Uterus (tissue), 4 donors: Measurements from ENCODE around the gene PA2G4. TPM values are rescaled to one million over a fixed set of nuclear protein-coding genes. Genes with fewer than 3 reads are reported as not detected.
"Not testable (repeated sequence)": the region's sequence is repeated elsewhere in the genome, so short reads cannot be mapped to it uniquely, and the experiment has no call there.

Experiments
- DNase-seq, 2 donors: peaks; one replicate each; pipeline ENCODE4 v3.0.0-alpha.2; 2019 to 2020
- H3K27ac ChIP-seq, 2 donors: fragments of 200-600 bp; sonication (generic); 1 replicate in 1 of 2; 2 replicates in 1 of 2; pipeline ENCODE4 v1.5.1; 2016 to 2018
- H3K27me3 ChIP-seq, 2 donors: fragments of 200-600 bp; sonication (generic); one replicate each; pipeline ENCODE4 v1.5.1; 2018 to 2019; ENCODE audit warnings: control low read depth in 1 of 2
- H3K36me3 ChIP-seq, 2 donors: fragments of 200-600 bp; sonication (generic); one replicate each; pipeline ENCODE4 v1.5.1; 2019; ENCODE audit warnings: control low read depth in 1 of 2
- H3K4me1 ChIP-seq, 2 donors: fragments of 200-600 bp; sonication (generic); one replicate each; pipeline ENCODE4 v1.5.1; 2018 to 2019; ENCODE audit warnings: control low read depth in 1 of 2
- H3K4me3 ChIP-seq, 2 donors: fragments of 200-600 bp; sonication (generic); 1 replicate in 1 of 2; 2 replicates in 1 of 2; pipeline ENCODE4 v1.5.1; 2018 to 2019; ENCODE audit warnings: mild to moderate bottlenecking in 1 of 2
- H3K9me3 ChIP-seq, 2 donors: fragments of 200-600 bp; sonication (generic); one replicate each; pipeline ENCODE4 v1.5.1; 2019; ENCODE audit warnings: control low read depth in 1 of 2
- CTCF ChIP-seq, 4 experiments: fragments of 200-600 bp in 2 of 4; fragments of 450-650 bp in 2 of 4; sonication (generic) in 2 of 4; IDR thresholded peaks; one replicate each; pipeline ENCODE4 v1.5.1; 2016 to 2019; ENCODE audit warnings: antibody characterized with exemption in 4 of 4, mild to moderate bottlenecking in 2 of 4, moderate library complexity in 1 of 4
- POLR2A ChIP-seq, 2 donors: fragments of 450-650 bp; IDR thresholded peaks; one replicate each; pipeline ENCODE4 v1.6.1; 2016; ENCODE audit warnings: antibody characterized with exemption in 2 of 2, mild to moderate bottlenecking in 1 of 2, moderate library complexity in 1 of 2
- intact Hi-C: fragments of 100-400 bp; cut with DNase I; formaldehyde crosslinking; loops from one replicate; pipeline ENCODE4 v1.15.1; 2023; ENCODE audit warnings: low total_unique reads
- total RNA-seq, 4 donors: library from RNA; depleted of rRNA in 3 of 4; stranded (reverse); fragments of >200 nt in 3 of 4; gene quantifications; one replicate each; pipeline versions ENCODE4 v1.1.0 to v1.2.4, GENCODE V29; 2014 to 2023
- donor health status: DM: yes; HTN: yes; CAD: no.

PA2G4 gene
- total RNA-seq, 4 donors from 2014 or later: 64.4 to 120 (median 81.0) TPM

- Histone ChIP-seq H3K9me3 (no peaks in the 10 kb centered on the region), H3K27me3 (no peaks in the 10 kb centered on the region), H3K4me3 (no peak overlapping the region), H3K27ac (no peak overlapping the region), H3K4me1 (no peaks in the 10 kb centered on the region), H3K36me3 (no peaks in the 10 kb centered on the region)
- TF ChIP-seq CTCF (IDR thresholded peaks at IDR 0.05) (no peak), POLR2A (IDR thresholded peaks at IDR 0.05) (no peak)
- no peak for DNase-seq
- intact Hi-C loops: no loop called here
Observed at GRCh38 chr12:56074396-56074795, 30.0 kb upstream of the PA2G4 start.

GRCh38 chr12:56077966-56078365 lies 26.4 kb upstream of the PA2G4 start:
- H3K27me3 ChIP-seq, H3K9me3 ChIP-seq, H3K36me3 ChIP-seq, H3K4me3 ChIP-seq, intact Hi-C loops, DNase-seq, H3K4me1 ChIP-seq, H3K27ac ChIP-seq: not testable (repeated sequence)

GRCh38 chr12:56078427-56078826 lies 25.9 kb upstream of the PA2G4 start:
- Histone ChIP-seq H3K27me3 (no peaks in the 10 kb centered on the region), H3K27ac (peak overlapping the region; percentile 73 to 81), H3K36me3 (no peaks in the 10 kb centered on the region), H3K4me1 (peaks cover 0 to 4% of the 10 kb centered on the region in 2 donors), H3K9me3 (no peaks in the 10 kb centered on the region), H3K4me3 (no peak overlapping the region)
- DNase-seq: no peak
- intact Hi-C loops: no loop called here
- TF ChIP-seq POLR2A (IDR thresholded peaks at IDR 0.05): no peak
- no peak for TF ChIP-seq CTCF (IDR thresholded peaks at IDR 0.05)

- TF ChIP-seq CTCF (IDR thresholded peaks at IDR 0.05) (peak; percentile 66 to 79 (median 71)), POLR2A (IDR thresholded peaks at IDR 0.05) (no peak)
- peak overlapping the region; percentile 45 to 46 for H3K4me3 ChIP-seq
- no peaks in the 10 kb centered on the region for H3K36me3 ChIP-seq
- H3K4me1 ChIP-seq: peaks cover 0 to 4% of the 10 kb centered on the region in 2 donors
- H3K27me3 ChIP-seq: no peaks in the 10 kb centered on the region
- intact Hi-C loops: no loop called here
- peak; percentile 82 to 83 for DNase-seq
- no peaks in the 10 kb centered on the region for H3K9me3 ChIP-seq
- H3K27ac ChIP-seq: peak overlapping the region; percentile 73 to 81
Observed at GRCh38 chr12:56078931-56079722, 25.2 kb upstream of the PA2G4 start.

- Histone ChIP-seq H3K27me3 (no peaks in the 10 kb centered on the region), H3K4me3 (peak within 1 kb of the TSS; percentile 45 to 46), H3K36me3 (no peaks in the 10 kb centered on the region), H3K27ac (peak within 1 kb of the TSS; percentile 73 to 81), H3K4me1 (peaks cover 0 to 4% of the 10 kb centered on the region in 2 donors), H3K9me3 (no peaks in the 10 kb centered on the region)
- peak in 1 of 4 experiments; percentile 47 for TF ChIP-seq CTCF (IDR thresholded peaks at IDR 0.05)
- peak in 1 of 2 donors; percentile 33 for TF ChIP-seq POLR2A (IDR thresholded peaks at IDR 0.05)
- intact Hi-C loops: no loop called here
- DNase-seq: peak; percentile 76 to 77
Observed at GRCh38 chr12:56079723-56080555, 24.4 kb upstream of the PA2G4 start, which contains the start of gene ERBB3. TSS of gene ERBB3 (plus strand) at chr12:56080165. CDS start at chr12:56080301, 136 bp downstream.
